ENCODE results near the gene AANAT.

The AANAT gene

GRCh38 chr17:76446449-76447231, 20.8 kb upstream of the AANAT start:
- TF ChIP-seq MAX (IDR thresholded peaks at IDR 0.05) (no peak), REST (IDR thresholded peaks at IDR 0.05; ENCODE audit: low read depth) (no peak), EGR1 (IDR thresholded peaks at IDR 0.05) (no peak)

GRCh38 chr17:76447931-76448652, 19.3 kb upstream of the AANAT start:
- no peak for TF ChIP-seq EP300 (IDR thresholded peaks at IDR 0.05; ENCODE audit: borderline replicate concordance)
- TF ChIP-seq ZBTB7A (IDR thresholded peaks at IDR 0.05; ENCODE audit: low read depth): no peak

GRCh38 chr17:76449126-76449525, 18.3 kb upstream of the AANAT start:
- no peak for TF ChIP-seq CREB1 (IDR thresholded peaks at IDR 0.05; ENCODE audit: low read depth)
- no peak for TF ChIP-seq TCF12 (IDR thresholded peaks at IDR 0.05; ENCODE audit: low read depth)
- no peak for TF ChIP-seq ZBTB7A (IDR thresholded peaks at IDR 0.05; ENCODE audit: low read depth)
- no peak for TF ChIP-seq NFIC (IDR thresholded peaks at IDR 0.05)
- no peak for TF ChIP-seq RAD21 (IDR thresholded peaks at IDR 0.05; ENCODE audit: low read depth)
- TF ChIP-seq EP300 (IDR thresholded peaks at IDR 0.05; ENCODE audit: borderline replicate concordance): no peak
- no peak for TF ChIP-seq REST (IDR thresholded peaks at IDR 0.05; ENCODE audit: low read depth)
- TF ChIP-seq YY1 (IDR thresholded peaks at IDR 0.05; ENCODE audit: low read depth): no peak
- TF ChIP-seq MAX (IDR thresholded peaks at IDR 0.05): no peak
- TF ChIP-seq TAF1 (IDR thresholded peaks at IDR 0.05; ENCODE audit: low read depth): no peak
- TF ChIP-seq EGR1 (IDR thresholded peaks at IDR 0.05): no peak

- TF ChIP-seq ZBTB7A (IDR thresholded peaks at IDR 0.05; ENCODE audit: low read depth) (no peak), EP300 (IDR thresholded peaks at IDR 0.05; ENCODE audit: borderline replicate concordance) (no peak), CEBPB (IDR thresholded peaks at IDR 0.05) (no peak), FOXM1 (IDR thresholded peaks at IDR 0.05; ENCODE audit: borderline replicate concordance, low read depth) (no peak), TAF1 (IDR thresholded peaks at IDR 0.05; ENCODE audit: low read depth) (no peak), TEAD4 (IDR thresholded peaks at IDR 0.05) (no peak), TCF12 (IDR thresholded peaks at IDR 0.05; ENCODE audit: low read depth) (no peak)
Measured at GRCh38 chr17:76451506-76451905, 15.9 kb upstream of the AANAT start.

GRCh38 chr17:76452127-76452659, 15.2 kb upstream of the AANAT start:
- TF ChIP-seq TAF1 (IDR thresholded peaks at IDR 0.05; ENCODE audit: low read depth) (no peak; the same call in 1 of the 2 replicates), ZBTB7A (IDR thresholded peaks at IDR 0.05; ENCODE audit: low read depth) (no peak), CREB1 (IDR thresholded peaks at IDR 0.05; ENCODE audit: low read depth) (no peak), YY1 (IDR thresholded peaks at IDR 0.05; ENCODE audit: low read depth) (no peak), REST (IDR thresholded peaks at IDR 0.05; ENCODE audit: low read depth) (no peak), CEBPB (IDR thresholded peaks at IDR 0.05) (no peak), EGR1 (IDR thresholded peaks at IDR 0.05) (no peak), USF1 (IDR thresholded peaks at IDR 0.05) (no peak), MAX (IDR thresholded peaks at IDR 0.05) (no peak), TEAD4 (IDR thresholded peaks at IDR 0.05) (no peak), FOXM1 (IDR thresholded peaks at IDR 0.05; ENCODE audit: borderline replicate concordance, low read depth) (no peak), RAD21 (IDR thresholded peaks at IDR 0.05; ENCODE audit: low read depth) (no peak), EP300 (IDR thresholded peaks at IDR 0.05; ENCODE audit: borderline replicate concordance) (no peak), TCF12 (IDR thresholded peaks at IDR 0.05; ENCODE audit: low read depth) (no peak), NFIC (IDR thresholded peaks at IDR 0.05) (no peak)

All from Ishikawa (cell line).